Activated CD4-positive, CD25-positive, alpha-beta regulatory T cell treated with anti-CD3 and anti-CD28 coated beads, Interleukin-2, amount 50 U/mL, for 24 hours (primary cell): ENCODE measurements around the gene PCDH12.
A peak's percentile ranks its signal among the peaks of the same experiment; 100 is the strongest.

Experiments
- ATAC-seq, 2 donors: fragments of 150-1000 bp; cut with Tn5 transposase; one replicate each; pipeline ENCODE4 v1.10.0; 2021; ENCODE audit warnings: mild to moderate bottlenecking in 1 of 2, moderate library complexity in 1 of 2

PCDH12 gene

DNA sequence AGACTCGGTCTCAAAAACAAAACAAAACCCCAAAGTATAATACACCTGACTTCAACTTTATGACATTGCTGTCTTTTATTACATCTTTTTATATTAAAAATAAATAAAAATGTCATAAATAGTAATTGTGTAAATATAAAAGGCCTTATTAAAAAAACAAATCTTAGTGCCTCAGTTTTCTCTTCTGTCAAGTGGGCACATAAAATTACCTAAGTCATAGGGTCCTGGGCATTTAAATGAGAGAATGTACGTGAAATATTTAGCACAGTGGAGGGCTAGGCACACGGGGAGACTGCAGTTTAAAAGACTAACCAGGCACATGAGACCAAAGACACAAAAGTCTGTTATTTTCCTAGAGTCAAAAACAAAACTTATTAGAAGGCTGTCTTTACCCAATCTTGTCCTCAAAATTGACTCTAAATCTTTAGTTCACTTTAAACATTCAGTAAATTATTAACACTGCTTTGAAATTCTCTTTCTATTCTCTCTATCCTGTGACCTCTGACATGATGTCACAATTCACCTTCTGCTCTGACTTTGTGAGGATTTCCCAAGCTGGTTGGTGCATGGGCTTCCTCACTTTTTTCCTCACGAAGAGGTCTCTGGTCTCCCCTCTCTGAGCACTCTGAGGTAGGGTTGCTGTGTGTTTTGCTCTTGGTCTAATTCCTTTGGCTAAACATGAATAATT is 8.4 kb upstream of the PCDH12 start:
- ATAC-seq: no peak

DNA sequence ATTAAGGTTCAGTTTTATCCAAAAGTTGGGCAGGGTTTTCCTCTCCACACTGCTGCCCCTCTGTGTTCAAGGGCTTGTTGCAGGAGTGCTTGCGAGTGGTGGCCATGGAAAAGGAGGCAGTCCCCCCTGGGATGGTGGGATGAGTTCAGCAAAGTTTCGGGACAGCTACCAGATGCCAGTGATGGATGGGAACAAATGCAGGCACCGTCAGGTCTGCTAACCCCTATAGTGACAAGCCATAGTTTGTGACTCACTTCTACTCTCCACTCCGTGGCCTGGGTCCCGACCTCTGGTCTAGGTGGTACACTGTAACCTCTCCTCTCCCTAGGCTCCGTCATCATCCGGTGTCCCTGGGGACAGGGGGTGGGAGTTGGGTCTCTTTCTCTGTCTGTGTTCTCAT is 7.1 kb upstream of the PCDH12 start:
- no peak for ATAC-seq

DNA sequence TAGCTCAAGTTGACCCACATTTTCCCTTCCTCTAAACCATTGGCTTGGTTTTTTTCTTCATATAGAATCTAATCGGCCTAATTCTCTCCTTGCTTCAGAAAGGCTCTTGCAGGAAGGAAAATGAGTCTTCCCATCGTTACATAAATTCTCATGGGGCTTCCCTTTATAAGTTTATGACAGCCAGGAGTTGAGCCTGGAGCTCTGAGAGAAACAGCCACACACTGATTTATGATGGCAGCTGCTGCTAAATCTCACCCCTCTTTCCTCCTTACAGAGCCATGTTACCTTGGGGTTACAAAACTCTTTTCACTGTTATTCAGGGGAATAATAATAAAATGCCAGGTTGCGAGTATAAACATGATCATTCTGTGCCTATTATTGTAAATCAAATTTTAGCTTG is 5.7 kb upstream of the PCDH12 start:
- no peak for ATAC-seq

DNA sequence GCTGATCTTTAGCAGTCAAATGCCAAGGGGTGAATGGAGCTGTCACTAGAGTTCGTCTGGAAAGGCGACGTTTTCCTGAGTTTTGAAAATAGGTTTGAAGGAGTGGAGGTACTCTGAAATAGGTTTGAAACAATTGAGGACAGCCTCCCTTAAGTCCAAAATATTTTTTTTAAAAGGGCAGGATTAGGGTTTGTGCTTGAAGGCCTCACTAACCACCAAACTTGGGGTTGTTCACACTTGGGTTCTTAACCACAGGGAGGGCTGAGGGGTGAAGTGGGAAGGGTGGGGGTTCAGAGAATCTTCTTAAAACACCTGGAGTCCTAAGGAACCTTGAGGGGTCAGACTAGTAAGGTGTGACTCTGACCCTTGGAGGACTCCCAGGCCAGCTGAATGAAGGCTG is 3.5 kb upstream of the PCDH12 start:
- ATAC-seq: no peak

DNA sequence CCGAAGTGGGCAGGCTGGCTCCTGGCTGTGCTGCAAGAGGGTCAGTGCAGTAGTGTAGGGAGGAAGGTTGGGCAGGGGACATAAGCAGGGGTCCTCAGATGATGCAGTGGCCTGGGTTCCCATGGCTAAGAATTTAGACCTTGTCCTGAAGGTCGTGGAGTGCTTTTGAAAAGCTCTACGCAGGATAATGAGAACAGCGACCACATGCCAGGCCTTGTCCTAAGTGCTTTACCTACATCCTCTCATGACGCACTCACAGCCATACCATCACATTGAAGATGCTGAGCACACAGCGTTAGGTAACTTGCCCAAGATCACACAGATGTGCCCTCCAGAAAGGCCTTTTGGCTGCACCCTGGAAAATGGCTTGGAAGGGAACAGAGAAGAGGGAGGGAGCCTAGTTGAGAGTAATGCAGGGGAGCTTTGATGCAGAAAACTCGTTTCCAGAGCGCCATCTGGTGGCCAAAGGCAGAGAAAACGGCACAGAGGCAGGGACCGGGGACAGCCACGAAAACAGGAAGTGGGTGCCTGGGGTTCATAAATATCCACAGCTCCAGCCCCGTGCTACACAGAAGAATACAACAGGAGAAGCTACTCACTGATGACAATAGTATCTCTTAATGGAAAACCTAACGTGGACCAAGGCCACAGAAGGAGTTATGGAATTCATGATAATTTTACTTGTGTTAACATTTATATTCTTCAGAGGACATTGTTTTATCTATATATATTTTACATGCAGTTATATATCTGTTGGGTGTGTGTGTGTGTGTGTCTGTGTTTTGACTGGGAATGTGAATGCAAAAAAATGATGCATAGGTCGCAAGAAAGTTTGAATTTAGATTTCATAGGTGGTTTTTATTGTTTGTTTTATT is 2.7 kb upstream of the PCDH12 start:
- peak; percentile 95 to 97 for ATAC-seq

DNA sequence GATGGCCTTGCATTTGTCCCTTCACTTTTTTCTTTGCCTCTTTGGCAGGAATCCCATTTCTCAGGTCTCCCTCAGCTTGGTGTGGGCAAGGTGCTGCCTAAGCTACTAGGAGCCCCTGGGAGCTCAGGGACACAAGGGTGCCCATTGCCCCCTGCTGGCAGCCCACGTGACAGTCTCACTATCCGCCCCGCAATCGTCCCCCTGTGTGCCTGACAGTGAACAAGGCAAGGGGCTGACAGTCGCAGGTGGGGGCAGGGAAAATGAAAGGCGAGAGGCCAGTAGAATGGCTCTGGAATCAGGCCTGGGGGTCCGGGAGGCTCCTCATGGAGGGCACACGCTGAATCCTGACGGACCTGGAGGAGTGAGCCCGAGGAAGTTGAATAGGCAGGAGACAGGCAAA is 2.0 kb upstream of the PCDH12 start:
- ATAC-seq: no peak

DNA sequence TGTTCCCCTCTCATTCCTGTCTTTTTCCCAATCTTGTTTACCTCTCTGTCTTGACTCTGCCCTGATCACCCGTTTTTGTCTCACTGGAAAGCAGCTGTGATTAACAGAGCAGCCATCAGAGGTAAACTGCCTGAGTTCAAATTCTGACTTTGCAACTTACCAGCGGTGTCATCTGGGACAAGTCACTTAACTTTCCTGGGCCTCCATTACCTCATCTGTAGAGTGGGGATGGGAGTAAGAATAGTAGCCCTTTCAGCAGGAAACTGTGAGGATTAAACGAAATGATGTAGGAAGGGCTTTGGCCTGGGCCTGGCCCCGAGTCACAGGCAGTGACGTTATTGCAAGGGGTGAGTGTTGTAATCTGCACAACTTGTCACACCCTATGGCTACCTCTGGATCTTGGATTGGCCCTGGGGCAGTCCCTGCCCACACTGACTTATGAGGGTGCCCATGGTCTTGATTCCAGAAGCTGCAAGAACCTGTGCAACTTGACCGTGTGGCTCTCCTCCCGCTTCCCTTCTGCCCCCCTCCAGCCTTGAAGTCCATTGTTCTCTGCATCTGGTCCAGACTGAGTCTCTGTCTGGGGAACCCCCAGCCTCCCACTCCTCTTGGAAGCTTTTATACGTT is 657 bp upstream of the PCDH12 start:
- ATAC-seq: peak in 1 of 2 donors; percentile 15

DNA sequence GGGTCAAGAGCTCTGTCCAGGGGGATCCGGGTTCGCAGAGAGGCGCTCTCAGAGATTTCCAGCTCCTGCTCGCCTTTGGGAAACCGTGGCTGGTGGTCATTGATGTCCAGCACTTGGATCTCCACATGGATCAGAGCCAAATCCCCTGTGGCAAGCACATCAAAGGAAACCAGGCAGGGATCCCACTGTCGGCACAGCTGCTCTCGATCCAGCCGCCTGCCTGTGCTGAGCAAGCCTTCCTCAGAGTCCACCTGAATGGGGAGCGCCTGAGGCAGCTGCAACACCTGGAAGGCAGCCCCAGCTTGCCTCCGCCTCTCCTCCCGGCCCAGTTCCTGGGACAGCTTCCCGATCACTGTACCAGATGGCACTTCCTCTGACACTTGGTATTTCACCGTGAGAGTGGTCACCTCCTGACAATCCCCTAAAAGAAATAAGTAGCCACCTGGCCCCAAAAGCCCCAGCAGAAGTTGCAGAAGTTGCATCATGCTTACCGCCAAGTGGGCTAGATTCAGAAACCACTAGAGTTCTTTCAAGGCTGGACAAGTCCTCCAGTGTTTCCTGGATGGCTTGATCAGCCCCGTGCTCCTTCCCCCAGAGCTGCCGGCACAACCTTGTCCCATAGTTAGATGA is 520 bp downstream of the PCDH12 start:
- no peak for ATAC-seq

DNA sequence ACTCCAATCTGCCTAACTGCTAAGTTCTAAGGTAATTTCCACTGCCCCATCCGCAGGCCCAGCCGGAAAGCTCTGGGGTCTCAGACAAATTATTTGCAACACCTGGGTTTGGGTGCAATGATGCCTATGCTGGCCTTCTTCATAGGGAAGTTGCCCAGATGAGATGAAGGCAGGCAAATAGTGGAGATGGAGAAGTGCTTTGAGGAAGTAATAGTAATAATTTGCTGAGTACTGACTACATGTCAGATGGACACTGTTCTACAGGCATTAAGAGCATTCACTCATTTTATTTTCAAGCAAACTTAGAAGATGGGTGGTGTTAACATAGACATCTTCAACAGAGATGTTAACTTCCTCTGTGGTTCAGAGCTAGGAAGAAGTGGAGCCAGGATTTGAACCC is 3.8 kb downstream of the PCDH12 start:
- no peak for ATAC-seq

DNA sequence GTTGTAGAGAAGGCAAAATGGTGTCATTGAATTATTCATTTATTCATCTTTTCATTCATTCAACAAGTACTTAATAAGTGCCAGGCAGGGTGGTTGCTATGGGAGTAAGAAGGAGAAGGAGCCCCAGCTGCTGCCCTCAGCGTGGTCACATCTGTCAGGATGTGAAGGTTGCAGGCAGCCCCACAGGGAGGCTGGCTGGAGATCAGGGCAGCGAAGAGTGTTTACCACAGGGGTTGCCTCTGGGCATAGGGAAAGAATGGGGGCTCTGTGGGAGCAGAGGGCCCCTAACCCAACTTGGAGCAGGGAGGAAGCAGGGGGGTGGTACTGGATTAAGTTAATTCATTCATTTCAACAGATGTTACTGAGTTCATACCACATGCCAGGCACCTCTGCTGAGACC is 6.0 kb downstream of the PCDH12 start:
- no peak for ATAC-seq

DNA sequence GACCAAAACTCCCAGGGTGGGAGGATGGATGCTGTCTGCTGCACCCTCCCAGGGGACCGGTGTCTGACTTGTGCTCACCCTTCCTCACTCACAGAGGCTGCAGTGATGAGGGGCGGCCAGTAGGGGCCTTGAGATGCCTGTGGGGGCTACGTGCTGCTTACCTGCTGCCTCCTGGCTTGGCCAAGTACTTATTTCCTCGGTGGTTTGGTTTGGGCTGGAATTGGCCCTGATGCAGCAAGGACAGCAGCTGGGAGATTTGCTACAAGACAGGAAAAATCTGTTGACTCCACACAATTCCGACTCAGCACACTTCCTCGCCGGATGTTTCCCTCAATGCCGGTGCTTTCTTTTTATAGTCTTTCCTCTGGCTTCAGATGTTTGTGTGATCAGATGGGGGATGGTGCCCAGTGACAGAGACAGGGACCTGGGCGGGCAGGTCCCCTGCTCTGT is 6.6 kb downstream of the PCDH12 start:
- peak in 1 of 2 donors; percentile 65 for ATAC-seq

DNA sequence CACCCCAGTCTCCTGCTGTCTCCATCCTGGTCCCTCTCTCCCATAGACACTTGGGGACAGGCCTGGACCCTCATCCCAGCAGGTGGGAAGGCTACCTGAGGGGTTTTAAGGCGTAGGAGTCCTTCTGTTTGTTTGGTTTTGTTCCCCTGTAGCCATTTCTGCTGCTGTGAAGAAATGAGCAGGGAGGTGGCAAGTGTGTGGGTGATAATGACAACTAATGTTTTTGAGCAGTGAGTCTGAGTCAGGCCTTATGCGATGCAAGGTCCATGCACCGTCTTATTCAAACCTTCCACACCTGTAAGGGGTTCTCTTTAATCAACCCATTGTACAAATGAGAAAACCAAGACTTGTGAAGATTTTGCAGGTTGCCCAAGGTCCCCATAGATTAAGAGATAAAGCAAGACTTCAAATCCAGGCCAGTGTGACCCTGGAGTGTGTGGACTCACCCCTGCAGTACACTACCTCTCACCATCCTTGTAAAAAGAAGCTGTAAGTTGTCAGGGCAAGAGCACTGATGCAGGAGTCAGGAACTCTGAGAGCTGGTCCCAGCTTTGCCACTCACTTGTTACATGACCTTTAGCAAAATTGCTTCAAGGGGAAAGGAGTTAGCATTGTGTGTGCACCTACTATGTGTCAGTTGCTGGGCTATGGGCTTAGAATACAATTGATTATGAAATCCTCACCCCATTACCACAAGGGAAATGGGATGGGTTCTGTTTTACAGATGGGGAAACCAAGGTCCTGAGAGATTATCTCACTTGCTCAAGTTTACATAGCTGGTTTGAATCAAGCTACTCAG is 7.6 kb downstream of the PCDH12 start:
- no peak for ATAC-seq

DNA sequence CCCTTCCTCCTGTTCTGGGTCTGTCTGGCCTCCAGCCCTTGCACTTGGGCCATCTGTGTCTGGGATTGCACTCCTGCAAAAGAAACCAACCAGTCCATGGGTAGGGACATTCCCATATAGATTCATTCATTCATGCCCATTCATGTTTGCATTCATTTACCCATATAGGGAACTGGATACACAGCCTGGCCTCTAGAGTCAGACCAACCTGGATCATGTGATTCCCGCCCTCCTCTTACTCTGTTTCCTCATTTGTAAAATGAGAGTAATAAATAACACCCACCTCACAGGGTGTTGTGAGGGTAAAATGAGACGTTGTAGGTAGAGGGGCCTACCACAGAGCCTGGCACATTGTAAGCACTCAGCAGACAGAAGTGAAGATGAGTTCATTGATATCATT is 8.5 kb downstream of the PCDH12 start:
- ATAC-seq: no peak

DNA sequence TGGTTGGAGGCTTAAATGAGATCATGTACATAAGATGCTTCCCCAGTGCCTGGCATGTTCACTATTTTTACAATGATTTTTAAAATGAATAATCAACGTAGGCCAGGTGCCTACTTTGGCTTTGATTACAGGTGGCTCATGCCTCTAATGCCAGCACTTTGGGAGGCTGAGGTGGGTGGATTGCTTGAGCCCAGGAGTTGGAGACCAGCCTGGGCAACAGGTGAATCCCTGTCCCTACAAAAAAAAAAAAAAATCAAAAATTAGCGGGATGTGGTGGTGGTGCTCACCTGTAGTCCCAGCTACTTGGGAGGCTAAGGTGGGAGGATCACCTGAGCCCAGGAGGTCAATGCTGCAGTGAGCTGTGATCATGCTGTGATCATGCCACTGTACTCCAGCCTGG is 9.2 kb downstream of the PCDH12 start:
- no peak for ATAC-seq

DNA sequence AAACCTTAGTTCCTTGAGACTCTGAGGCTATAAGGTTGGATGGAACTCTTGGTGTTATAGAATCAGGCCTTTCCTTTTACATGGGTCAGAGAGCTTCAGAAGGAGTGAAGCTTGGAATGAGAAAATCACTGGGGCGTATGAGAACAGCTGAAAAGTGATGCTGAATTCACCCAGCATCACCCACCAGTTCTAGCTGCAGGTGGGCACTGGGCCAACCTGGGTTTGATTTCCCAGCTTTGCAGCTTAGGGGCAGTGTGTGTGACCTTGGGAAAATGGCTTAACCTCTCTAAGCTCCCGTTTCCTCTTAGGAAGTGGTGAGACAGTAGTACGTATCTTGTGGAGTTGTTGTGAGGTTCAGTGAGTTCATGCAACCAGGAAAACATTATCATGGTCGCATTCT is 10.7 kb downstream of the PCDH12 start:
- no peak for ATAC-seq

DNA sequence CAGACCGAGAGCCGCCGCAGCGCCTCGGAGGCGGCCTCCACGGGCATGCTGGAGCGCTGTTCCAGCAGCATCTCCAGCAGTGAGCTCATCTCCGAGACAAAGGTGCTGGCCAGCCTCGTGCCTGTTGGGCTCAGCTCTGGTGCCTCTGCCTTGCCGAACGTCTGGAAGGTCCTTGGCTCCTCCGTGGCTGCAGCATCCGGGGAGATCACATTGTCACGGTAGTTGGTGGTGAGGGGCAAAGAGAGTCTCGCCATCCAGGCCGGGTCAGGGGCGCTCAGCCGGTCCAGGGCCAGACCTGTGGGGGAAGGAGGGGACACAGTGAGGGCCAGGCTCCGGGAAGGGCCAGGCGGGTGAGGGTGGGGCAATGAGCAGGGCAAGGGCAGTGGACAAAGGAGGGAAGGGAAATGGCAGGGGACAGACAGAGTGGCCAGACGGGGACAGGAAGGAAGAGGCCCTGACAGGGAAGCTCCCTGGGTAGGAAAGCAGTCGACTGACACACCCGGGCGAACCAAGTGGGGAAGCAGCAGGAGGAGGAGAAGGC is 12.4 kb downstream of the PCDH12 start:
- ATAC-seq: no peak

DNA sequence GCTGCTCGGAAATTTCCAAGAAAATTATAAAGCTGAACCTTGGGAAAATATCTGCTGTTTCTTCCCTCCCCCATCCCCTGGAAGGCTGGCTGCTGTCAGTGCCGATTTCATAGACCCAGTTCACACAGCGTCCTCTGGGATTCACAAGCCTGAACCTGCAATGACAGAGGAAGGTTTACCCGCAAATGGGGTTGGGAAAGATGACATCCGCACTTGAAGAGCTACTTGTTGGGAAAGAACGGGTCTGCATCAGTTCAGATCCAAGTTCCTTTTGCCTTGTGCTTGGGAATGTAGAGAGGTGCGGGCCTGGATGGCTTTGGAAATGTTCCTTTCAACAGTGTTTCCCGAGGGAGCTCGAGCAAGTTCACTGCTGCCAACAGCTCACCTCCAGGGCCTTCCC is 13.9 kb downstream of the PCDH12 start:
- ATAC-seq: no peak

DNA sequence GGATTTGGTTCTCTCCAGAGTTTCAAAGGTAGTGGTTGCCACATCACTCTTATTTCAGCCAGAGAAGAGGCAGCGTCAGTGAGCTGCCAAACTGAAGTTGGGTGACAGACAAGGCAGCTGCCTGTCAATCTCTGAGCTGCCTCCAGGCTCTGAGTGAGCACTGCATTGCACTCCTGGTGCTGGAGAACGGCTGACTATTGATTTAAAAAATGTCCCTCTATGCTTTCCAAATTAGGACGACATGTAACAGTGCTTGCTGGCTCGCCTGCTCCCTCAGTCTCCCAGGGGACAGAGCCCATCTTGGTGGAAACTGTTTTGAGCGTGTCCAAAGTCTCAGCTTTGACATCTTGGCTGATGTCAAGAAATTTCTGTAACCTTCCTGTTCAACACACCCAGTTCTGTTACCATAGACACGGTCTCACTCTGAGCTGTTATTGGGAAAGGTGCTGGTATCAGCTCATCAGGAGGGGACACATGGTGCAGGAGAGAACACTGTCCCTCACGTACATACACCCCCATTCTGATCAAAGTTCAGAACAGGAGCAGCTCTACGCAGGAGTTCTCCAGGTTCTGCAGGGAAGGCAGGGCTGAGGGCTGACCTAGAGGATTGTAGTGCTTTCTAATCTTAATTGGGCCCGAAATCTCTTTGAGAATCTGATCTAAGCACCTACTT is 15.7 kb downstream of the PCDH12 start:
- no peak for ATAC-seq

DNA sequence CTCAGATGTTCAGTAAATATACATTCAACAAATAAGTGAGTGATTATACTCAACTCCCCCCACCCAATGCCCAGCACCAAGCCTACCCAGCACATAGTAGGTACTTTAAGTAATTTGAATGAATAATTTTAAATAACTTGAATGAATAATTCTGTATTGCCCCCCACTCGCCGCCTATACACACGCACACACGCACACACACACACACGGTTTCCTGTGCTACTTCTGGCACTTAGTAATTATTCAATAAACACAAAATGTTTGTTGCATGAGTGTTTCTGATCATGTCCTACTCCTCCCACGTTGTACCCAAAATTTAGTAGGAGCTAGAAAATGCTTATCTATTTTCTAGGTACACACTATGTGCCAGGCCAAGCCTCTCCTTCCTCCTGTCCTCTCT is 16.2 kb downstream of the PCDH12 start:
- ATAC-seq: no peak

DNA sequence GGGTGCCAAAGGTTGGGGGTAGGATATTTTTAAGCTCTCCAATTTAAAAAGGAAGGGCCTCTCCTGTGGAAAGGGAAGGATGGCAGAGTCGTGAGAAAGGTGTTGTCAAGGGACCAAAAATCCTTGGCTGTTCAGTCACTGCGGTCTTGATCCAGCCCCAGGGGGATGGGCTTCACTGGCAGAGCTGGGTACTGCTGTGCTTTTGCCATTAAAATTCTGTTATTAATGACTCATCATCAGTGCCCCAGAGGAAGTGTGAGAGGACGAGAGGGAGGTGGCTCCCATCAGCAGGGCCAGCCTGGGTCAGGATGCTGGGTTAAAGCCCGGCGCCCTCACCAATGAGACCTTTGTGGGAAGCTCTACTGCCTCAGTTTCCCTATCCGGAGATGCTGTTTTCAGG is 16.7 kb downstream of the PCDH12 start:
- ATAC-seq: peak in 1 of 2 donors; percentile 17

DNA sequence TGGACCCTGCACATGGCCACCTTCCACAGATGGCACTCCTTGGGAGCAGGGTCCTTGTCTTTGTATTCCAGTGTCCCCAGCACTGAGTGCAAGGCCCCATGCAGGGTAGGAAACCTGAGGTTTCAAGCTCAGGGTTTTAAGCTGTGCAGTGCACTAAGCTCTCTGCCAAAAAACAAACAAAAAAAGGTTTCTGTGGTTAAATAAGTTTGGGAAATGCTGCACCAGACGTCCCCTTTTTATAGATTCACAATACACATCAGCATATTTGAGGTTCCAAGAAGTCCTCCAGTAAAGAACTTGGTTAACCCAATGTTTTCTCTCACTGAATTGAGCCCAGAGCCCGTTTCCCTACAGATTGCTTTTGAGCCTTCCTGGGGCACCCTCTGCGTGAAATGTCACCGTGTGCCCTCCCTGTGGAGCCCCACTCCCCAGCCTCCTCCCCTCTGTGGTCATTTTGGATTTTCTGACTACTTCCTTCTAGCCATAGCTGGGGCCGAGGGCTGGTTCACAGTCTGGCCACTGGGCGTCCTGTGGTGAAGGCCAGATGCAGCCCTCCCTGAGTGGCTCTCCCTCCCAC is 17.2 kb downstream of the PCDH12 start:
- ATAC-seq: no peak
